Type B pancreatic cell (in vitro differentiated cells): ENCODE data around the gene PRADC1. TPM values are rescaled to one million over a fixed set of nuclear protein-coding genes. Genes with fewer than 3 reads are reported as not detected.

ENCODE experiments used
- DNase-seq: peaks from one replicate; pipeline ENCODE4 v3.0.0; 2021; ENCODE audit warnings: mixed read lengths; ENCODE audit not compliant: unreplicated experiment; ENCODE audit errors: extremely low spot score
- H3K27ac Mint-ChIP-seq: 2 replicates; pipeline ENCODE4 v1.8.0; 2021; ENCODE audit warnings: mild to moderate bottlenecking, mixed read lengths
- H3K27me3 Mint-ChIP-seq: 2 replicates; pipeline ENCODE4 v1.8.0; 2021; ENCODE audit warnings: mixed read lengths
- H3K36me3 Mint-ChIP-seq: 2 replicates; pipeline ENCODE4 v1.8.0; 2021; ENCODE audit warnings: mixed read lengths
- H3K4me1 Mint-ChIP-seq: one replicate; pipeline ENCODE4 v1.8.0; 2021; ENCODE audit warnings: mixed read lengths; ENCODE audit not compliant: unreplicated experiment
- H3K4me3 Mint-ChIP-seq: 2 replicates; pipeline ENCODE4 v1.8.0; 2021; ENCODE audit warnings: mild to moderate bottlenecking, mixed read lengths
- H3K9me3 Mint-ChIP-seq: 2 replicates; pipeline ENCODE4 v1.8.0; 2021; ENCODE audit warnings: mixed read lengths
- total RNA-seq: library from RNA; stranded (reverse); gene quantifications from 2 replicates; pipeline ENCODE4 v1.2.1, GENCODE V29; 2021; ENCODE audit warnings: low replicate concordance
- TF ChIP-seq, protein P1 (sequence below): fragments of 200-600 bp; sonication (generic); conservative IDR thresholded peaks from 2 replicates; pipeline ENCODE4 v1.5.0; 2021; ENCODE audit warnings: antibody characterized with exemption, mild to moderate bottlenecking

PRADC1 gene
- total RNA-seq, 1 donor from 2014 or later = 16.3 TPM

- H3K9me3 Mint-ChIP-seq = no peaks in the 10 kb centered on the region
- TF ChIP-seq, protein P1, sequence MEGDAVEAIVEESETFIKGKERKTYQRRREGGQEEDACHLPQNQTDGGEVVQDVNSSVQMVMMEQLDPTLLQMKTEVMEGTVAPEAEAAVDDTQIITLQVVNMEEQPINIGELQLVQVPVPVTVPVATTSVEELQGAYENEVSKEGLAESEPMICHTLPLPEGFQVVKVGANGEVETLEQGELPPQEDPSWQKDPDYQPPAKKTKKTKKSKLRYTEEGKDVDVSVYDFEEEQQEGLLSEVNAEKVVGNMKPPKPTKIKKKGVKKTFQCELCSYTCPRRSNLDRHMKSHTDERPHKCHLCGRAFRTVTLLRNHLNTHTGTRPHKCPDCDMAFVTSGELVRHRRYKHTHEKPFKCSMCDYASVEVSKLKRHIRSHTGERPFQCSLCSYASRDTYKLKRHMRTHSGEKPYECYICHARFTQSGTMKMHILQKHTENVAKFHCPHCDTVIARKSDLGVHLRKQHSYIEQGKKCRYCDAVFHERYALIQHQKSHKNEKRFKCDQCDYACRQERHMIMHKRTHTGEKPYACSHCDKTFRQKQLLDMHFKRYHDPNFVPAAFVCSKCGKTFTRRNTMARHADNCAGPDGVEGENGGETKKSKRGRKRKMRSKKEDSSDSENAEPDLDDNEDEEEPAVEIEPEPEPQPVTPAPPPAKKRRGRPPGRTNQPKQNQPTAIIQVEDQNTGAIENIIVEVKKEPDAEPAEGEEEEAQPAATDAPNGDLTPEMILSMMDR = no peak
- H3K4me3 Mint-ChIP-seq = no peak overlapping the region
- H3K27me3 Mint-ChIP-seq = peaks cover 7% of the 10 kb centered on the region
- H3K27ac Mint-ChIP-seq = no peak overlapping the region
- H3K36me3 Mint-ChIP-seq = peaks cover 4% of the 10 kb centered on the region
- no peak for DNase-seq
- no peaks in the 10 kb centered on the region for H3K4me1 Mint-ChIP-seq
Observed at GRCh38 chr2:73262108-73262651, 29.1 kb upstream of the PRADC1 start.

GRCh38 chr2:73260338-73260984 lies 27.4 kb upstream of the PRADC1 start:
- Mint-ChIP-seq H3K4me3 (no peak overlapping the region), H3K4me1 (no peaks in the 10 kb centered on the region), H3K27me3 (no peaks in the 10 kb centered on the region), H3K9me3 (no peaks in the 10 kb centered on the region), H3K27ac (no peak overlapping the region), H3K36me3 (no peaks in the 10 kb centered on the region)
- no peak for DNase-seq
- TF ChIP-seq, protein P1 = peak; percentile 64

- H3K9me3 Mint-ChIP-seq = no peaks in the 10 kb centered on the region
- no peaks in the 10 kb centered on the region for H3K36me3 Mint-ChIP-seq
- H3K4me3 Mint-ChIP-seq = no peak overlapping the region
- H3K4me1 Mint-ChIP-seq = no peaks in the 10 kb centered on the region
- no peak for DNase-seq
- TF ChIP-seq, protein P1 = no peak
- no peak overlapping the region for H3K27ac Mint-ChIP-seq
- no peaks in the 10 kb centered on the region for H3K27me3 Mint-ChIP-seq
Observed at GRCh38 chr2:73259704-73260337, 26.8 kb upstream of the PRADC1 start.

DNA sequence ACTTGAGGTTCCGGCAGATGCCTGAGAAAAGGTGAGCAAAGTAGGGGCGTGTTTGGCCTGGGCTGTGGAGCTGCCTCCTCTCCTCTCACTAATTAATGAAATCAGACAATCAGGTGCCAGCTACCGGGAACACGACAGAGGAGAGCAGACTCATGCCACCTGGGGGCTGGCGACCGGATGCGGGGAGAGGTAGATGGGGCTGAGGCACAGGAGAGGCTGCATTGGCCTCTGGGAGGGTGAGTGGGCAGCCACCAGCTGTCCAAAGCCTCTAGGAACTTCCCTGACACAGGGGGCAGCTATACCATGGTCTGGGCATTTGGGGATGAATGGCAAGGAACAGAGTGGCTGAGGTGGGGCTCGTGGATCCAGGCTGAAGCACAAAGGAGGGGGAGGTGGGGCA lies 26.2 kb upstream of the PRADC1 start:
- H3K36me3 Mint-ChIP-seq = peaks cover 3% of the 10 kb centered on the region
- no peak overlapping the region for H3K4me3 Mint-ChIP-seq
- no peak for DNase-seq
- TF ChIP-seq, protein P1 = no peak
- no peaks in the 10 kb centered on the region for H3K9me3 Mint-ChIP-seq
- no peak overlapping the region for H3K27ac Mint-ChIP-seq
- no peaks in the 10 kb centered on the region for H3K4me1 Mint-ChIP-seq
- H3K27me3 Mint-ChIP-seq = no peaks in the 10 kb centered on the region

- H3K36me3 Mint-ChIP-seq = peaks cover 4% of the 10 kb centered on the region
- H3K9me3 Mint-ChIP-seq = no peaks in the 10 kb centered on the region
- H3K27me3 Mint-ChIP-seq = no peaks in the 10 kb centered on the region
- TF ChIP-seq, protein P1 = no peak
- DNase-seq = no peak
- no peak overlapping the region for H3K27ac Mint-ChIP-seq
- no peak overlapping the region for H3K4me3 Mint-ChIP-seq
- no peaks in the 10 kb centered on the region for H3K4me1 Mint-ChIP-seq
Observed at GRCh38 chr2:73258913-73259215, 25.8 kb upstream of the PRADC1 start.
